ENCODE data around the gene PRR16.

PRR16 gene

DNA sequence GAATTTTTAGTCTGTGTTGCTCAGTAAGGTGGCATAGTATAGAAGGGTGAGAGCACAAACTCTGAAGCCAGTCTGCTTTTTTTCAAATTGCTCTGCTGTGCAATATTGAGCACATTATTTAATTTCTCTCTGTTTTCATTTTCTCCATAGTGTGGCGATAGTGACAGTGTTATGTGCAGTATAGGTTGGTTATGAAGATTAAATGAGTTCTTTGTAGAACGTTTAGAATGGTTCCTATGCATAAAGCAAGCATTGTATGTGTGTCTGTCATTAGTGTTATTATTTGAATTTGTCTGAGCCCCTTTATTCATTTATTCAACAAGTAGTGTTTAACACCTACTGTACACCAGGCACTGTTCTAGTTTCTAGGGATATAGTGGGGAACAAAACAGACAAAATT lies 9.2 kb downstream of the PRR16 start:
- Mint-ChIP-seq H3K4me1 (ENCODE audit: low read depth) (no peaks in the 10 kb centered on the region), H3K36me3 (ENCODE audit: low read depth) (no peaks in the 10 kb centered on the region), H3K27ac (no peak overlapping the region), H3K27me3 (ENCODE audit: low read depth) (no peaks in the 10 kb centered on the region), H3K4me3 (no peak overlapping the region), H3K9me3 (no peaks in the 10 kb centered on the region)
- DNase-seq (ENCODE audit: low spot score), result no peak

DNA sequence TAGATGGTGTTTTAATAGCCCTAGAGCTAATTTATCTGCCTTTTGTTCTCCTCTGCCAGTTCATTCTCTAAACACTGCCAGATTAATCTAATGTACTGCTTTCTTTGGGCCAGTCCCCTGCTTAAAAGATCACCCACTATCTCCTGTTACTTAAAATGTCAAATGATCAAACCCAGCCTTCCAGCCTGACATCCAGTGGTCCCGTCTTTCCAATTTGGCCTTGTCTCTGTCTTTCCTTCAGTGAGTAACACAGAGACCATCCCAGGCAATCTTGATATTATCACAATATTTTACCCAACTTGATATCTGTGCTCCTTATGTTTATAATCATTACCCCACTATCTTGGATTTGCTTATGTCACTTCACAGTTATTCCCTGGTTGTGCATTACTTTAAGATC lies 12.0 kb downstream of the PRR16 start:
- no peaks in the 10 kb centered on the region for H3K4me1 Mint-ChIP-seq (ENCODE audit: low read depth)
- H3K9me3 Mint-ChIP-seq, result no peaks in the 10 kb centered on the region
- H3K36me3 Mint-ChIP-seq (ENCODE audit: low read depth), result no peaks in the 10 kb centered on the region
- H3K4me3 Mint-ChIP-seq, result no peak overlapping the region
- DNase-seq (ENCODE audit: low spot score), result no peak
- H3K27me3 Mint-ChIP-seq (ENCODE audit: low read depth), result no peaks in the 10 kb centered on the region
- H3K27ac Mint-ChIP-seq, result no peak overlapping the region

DNA sequence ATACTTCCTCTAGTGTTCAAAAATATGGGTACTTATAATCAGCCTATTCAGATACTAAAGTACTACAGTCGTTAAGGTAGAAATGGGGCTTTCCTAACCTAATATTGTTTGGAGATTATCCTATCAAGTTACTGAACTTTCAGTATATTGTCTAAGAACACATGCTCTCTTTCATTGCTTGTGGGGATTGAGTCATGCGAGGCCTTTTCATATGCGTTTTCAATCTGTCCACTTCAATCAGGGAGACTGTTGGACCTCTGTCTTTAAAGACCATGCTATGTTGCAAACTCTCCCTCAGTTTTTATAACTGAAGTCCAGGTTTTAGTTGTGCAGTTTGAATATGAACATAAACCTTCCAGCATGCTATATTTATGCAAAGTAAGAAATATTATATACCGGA lies 15.0 kb downstream of the PRR16 start:
- no peak for DNase-seq (ENCODE audit: low spot score)
- H3K9me3 Mint-ChIP-seq, result no peaks in the 10 kb centered on the region
- no peak overlapping the region for H3K27ac Mint-ChIP-seq
- H3K4me1 Mint-ChIP-seq (ENCODE audit: low read depth), result no peaks in the 10 kb centered on the region
- no peaks in the 10 kb centered on the region for H3K27me3 Mint-ChIP-seq (ENCODE audit: low read depth)
- H3K4me3 Mint-ChIP-seq, result no peak overlapping the region
- H3K36me3 Mint-ChIP-seq (ENCODE audit: low read depth), result no peaks in the 10 kb centered on the region

DNA sequence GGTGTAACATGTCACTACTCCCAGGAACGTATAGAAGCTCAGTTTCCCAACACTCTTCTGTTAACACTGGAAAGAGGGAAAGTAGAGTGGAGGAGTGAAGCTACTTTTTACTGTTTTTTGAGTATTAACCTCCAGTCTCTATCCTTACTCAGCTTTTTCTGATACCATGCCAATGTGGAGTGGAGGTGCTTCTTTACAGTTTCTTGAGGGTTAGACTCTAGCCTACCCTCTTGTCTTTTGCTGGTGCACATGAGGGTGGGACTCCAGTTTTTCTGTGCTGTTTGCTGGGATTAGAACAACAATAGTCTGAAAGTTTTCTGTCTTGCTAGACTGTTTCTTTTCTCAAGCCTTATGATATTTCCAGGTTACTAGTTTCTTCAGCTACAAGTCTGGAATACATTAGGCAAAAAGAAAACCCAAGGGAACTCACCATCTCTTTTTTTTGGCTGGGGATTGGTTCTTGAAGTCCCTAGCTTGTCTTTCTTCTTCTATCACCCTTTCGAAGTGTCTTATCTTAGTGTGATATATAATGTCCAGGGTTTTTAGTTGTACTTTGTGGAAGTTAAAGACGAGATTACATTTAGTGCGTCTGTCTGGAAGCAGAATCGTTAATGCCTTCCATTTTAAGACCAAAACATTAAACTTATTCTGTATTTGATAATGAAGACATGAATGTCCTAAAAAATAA lies 35.9 kb downstream of the PRR16 start:
- H3K36me3 Mint-ChIP-seq (ENCODE audit: low read depth), result no peaks in the 10 kb centered on the region
- H3K4me1 Mint-ChIP-seq (ENCODE audit: low read depth), result no peaks in the 10 kb centered on the region
- no peak for DNase-seq (ENCODE audit: low spot score)
- peaks cover 7% of the 10 kb centered on the region for H3K9me3 Mint-ChIP-seq
- no peak overlapping the region for H3K27ac Mint-ChIP-seq
- H3K27me3 Mint-ChIP-seq (ENCODE audit: low read depth), result no peaks in the 10 kb centered on the region
- no peak overlapping the region for H3K4me3 Mint-ChIP-seq

DNA sequence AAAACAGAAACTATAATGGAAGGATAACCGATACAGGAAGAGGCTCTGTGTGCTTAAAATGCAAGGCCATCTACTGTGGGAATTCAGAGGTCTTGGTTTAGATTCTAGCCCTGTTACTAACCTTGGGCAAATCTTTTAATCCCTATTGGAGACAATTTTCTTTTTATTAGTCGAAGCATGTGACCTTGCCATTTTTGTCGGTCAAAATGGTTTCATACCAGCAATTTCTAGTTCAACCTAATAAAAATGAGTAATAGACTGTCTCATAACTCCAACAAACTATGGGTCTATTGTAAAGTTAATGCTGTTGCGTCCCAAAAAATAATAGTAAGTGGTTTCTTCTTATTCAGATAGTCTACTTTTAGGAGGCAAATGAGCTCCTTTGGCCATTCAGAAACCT lies 38.4 kb downstream of the PRR16 start:
- DNase-seq (ENCODE audit: low spot score), result no peak
- Mint-ChIP-seq H3K4me1 (ENCODE audit: low read depth) (no peaks in the 10 kb centered on the region), H3K27me3 (ENCODE audit: low read depth) (no peaks in the 10 kb centered on the region), H3K36me3 (ENCODE audit: low read depth) (no peaks in the 10 kb centered on the region), H3K4me3 (no peak overlapping the region), H3K9me3 (peaks cover 7% of the 10 kb centered on the region), H3K27ac (no peak overlapping the region)

DNA sequence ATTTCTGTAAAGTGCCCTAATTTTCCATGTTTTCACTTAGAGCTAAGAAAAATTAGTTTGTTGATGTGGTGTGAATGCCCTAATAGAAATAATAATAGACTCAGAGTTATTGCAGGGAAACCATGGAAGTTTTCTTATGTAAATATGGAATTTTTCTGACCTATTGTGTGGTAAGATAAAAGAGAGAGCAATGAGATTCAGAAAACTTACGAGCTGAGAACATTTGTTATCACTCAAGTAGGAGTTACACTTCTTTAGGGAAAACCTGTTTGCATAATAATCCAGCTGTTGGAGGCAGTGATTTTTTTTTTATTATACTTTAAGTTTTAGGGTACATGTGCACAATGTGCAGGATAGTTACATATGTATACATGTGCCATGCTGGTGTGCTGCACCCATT lies 39.2 kb downstream of the PRR16 start:
- no peaks in the 10 kb centered on the region for H3K27me3 Mint-ChIP-seq (ENCODE audit: low read depth)
- H3K27ac Mint-ChIP-seq, result no peak overlapping the region
- no peak overlapping the region for H3K4me3 Mint-ChIP-seq
- H3K36me3 Mint-ChIP-seq (ENCODE audit: low read depth), result no peaks in the 10 kb centered on the region
- H3K4me1 Mint-ChIP-seq (ENCODE audit: low read depth), result no peaks in the 10 kb centered on the region
- H3K9me3 Mint-ChIP-seq, result peaks cover 7% of the 10 kb centered on the region
- no peak for DNase-seq (ENCODE audit: low spot score)

DNA sequence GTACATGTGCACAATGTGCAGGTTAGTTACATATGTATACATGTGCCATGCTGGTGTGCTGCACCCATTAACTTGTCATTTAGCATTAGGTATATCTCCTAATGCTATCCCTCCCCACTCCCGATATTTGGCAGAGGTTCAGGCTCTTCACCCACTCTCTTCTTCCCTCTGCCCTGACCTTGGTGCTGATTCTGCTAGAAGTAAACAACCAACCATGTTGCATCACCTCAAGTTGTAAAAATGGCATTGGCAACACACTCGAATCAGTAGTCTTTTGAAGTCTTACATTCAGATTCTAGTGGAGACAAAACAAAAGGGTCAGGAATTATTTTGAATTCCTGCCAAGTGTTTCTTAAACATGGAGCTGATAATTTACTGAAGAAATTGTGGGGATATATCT lies 40.0 kb downstream of the PRR16 start:
- no peak for DNase-seq (ENCODE audit: low spot score)
- H3K27me3 Mint-ChIP-seq (ENCODE audit: low read depth), result no peaks in the 10 kb centered on the region
- no peak overlapping the region for H3K27ac Mint-ChIP-seq
- no peak overlapping the region for H3K4me3 Mint-ChIP-seq
- H3K36me3 Mint-ChIP-seq (ENCODE audit: low read depth), result no peaks in the 10 kb centered on the region
- peaks cover 7% of the 10 kb centered on the region for H3K9me3 Mint-ChIP-seq
- H3K4me1 Mint-ChIP-seq (ENCODE audit: low read depth), result no peaks in the 10 kb centered on the region

DNA sequence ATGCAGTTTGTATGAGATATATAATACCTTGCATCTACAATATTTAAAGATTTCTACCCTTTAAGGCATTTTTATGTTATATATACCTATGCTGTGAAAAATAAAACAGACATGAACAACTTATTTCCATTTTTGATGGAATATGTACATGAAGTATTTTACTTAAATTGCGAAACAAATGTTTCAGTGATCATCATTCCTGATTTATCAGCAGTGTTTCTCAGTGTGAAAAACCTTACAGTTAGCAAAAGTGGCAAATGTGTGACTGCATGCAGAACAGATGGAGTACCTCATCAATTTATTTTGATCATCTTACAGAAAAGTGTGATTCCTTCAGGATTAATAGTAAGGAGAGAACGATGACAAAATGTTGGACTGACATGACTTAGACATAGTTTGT lies 43.1 kb downstream of the PRR16 start:
- no peak overlapping the region for H3K27ac Mint-ChIP-seq
- H3K9me3 Mint-ChIP-seq, result no peaks in the 10 kb centered on the region
- no peaks in the 10 kb centered on the region for H3K4me1 Mint-ChIP-seq (ENCODE audit: low read depth)
- no peaks in the 10 kb centered on the region for H3K27me3 Mint-ChIP-seq (ENCODE audit: low read depth)
- DNase-seq (ENCODE audit: low spot score), result no peak
- H3K36me3 Mint-ChIP-seq (ENCODE audit: low read depth), result no peaks in the 10 kb centered on the region
- no peak overlapping the region for H3K4me3 Mint-ChIP-seq

DNA sequence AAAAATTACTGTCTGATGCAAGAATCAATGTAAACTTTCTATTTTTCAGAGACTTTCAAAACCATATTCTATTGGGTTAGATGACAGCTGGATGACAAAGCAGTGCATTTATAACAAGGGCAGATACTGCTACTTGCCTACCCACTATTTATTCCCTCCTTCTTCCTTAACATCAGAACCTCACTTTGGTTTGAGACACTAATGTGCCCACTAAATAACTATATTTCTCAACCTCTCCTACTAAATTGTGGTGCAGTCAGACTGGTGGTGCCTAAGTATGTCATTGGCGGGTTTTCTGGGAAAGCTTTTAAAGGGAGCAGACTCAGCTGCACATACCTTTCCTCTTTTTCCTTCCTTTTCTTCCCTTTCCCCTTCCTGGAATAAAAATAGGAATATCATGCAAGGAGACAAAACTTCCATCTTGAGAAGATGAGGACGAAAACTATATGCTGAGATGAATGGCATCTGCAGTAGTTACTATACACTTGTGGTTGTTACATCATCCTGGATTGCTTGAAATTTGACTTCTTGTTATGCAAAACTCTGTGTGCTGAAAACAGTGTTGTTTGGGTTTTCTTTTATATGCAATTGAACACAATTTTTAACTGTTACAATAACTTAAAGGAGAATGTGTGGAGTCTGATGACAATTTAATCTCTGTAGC lies 43.8 kb downstream of the PRR16 start:
- Mint-ChIP-seq H3K4me1 (ENCODE audit: low read depth) (no peaks in the 10 kb centered on the region), H3K4me3 (no peak overlapping the region), H3K9me3 (no peaks in the 10 kb centered on the region), H3K27ac (no peak overlapping the region), H3K27me3 (ENCODE audit: low read depth) (no peaks in the 10 kb centered on the region), H3K36me3 (ENCODE audit: low read depth) (no peaks in the 10 kb centered on the region)
- no peak for DNase-seq (ENCODE audit: low spot score)

DNA sequence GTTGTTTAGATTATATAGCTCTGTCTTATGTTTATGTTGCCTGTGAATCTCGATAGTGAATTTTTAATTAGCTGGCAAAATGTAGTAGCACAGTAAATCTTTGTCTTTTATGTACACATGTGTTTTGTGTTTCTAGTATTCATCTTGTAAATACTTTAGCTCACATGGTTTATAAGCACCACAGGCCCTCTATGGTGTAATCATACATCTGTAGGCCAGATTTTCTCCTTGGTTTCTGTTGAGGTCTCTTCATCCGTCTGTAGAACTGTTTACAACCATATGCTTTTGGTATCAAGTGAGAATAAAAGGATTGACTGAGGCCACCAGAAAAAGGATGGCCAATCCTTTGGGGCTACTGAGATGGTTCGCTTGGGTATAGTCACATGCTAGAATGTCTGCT lies 45.0 kb downstream of the PRR16 start:
- Mint-ChIP-seq H3K4me3 (no peak overlapping the region), H3K27me3 (ENCODE audit: low read depth) (no peaks in the 10 kb centered on the region), H3K27ac (no peak overlapping the region), H3K9me3 (no peaks in the 10 kb centered on the region), H3K4me1 (ENCODE audit: low read depth) (no peaks in the 10 kb centered on the region), H3K36me3 (ENCODE audit: low read depth) (no peaks in the 10 kb centered on the region)
- no peak for DNase-seq (ENCODE audit: low spot score)

DNA sequence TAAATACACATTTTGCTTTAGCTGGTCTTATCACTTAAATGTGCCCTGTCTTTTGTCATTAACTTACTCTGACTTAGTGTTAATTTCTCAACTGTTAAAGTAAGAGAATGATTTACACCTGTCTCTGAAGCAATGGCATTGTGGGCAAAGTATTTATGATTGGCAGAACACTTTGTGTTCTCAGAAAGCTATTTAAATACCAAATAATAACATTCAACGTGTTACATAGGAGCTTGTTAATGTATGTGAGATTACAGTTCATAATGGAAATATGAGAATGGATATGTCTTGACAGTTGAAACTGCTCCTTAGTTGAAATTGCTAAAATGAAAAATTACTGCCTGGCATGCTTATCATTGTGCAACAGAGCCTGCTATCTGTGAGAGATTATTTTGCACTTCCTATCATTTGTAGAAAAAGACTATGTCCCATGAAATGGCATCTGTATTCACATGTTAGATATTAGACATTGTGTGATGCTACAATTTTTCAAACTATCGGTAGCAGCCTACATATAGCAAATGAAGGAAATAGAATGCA lies 46.1 kb downstream of the PRR16 start:
- H3K27ac Mint-ChIP-seq, result no peak overlapping the region
- DNase-seq (ENCODE audit: low spot score), result no peak
- H3K4me1 Mint-ChIP-seq (ENCODE audit: low read depth), result no peaks in the 10 kb centered on the region
- no peak overlapping the region for H3K4me3 Mint-ChIP-seq
- H3K27me3 Mint-ChIP-seq (ENCODE audit: low read depth), result no peaks in the 10 kb centered on the region
- no peaks in the 10 kb centered on the region for H3K9me3 Mint-ChIP-seq
- no peaks in the 10 kb centered on the region for H3K36me3 Mint-ChIP-seq (ENCODE audit: low read depth)

DNA sequence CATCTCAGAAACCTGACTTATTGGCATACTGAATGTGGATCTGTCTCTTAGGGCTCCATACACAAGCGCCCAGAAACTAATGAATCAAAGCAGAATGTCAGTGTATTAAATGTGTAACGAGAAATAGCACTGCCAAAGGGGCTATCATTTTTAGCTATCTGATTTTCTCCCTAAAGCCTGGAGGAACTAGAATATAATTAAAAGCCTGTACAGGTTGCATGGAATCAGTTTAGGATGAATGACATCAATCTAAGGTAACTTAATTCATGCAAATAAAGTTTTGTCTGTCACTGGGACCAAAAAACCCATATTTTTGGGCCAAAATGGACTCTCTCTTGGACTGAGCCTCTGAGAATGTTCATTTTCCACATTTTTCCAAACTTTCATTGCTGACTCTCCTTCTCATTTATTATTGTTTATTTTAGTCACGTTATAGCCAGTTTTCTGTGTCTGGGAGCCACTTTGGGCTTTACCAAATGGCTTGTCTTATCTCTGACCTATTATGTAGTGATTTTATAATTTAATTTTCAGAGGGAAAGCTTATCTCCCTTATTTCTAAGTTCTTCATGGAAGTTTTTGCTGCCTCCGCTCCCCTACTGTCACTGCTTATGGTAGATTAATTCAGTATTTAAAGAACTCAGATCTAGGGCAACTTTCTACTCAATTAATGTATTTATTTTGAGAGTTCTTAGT lies 47.0 kb downstream of the PRR16 start:
- no peaks in the 10 kb centered on the region for H3K4me1 Mint-ChIP-seq (ENCODE audit: low read depth)
- H3K27ac Mint-ChIP-seq, result no peak overlapping the region
- H3K4me3 Mint-ChIP-seq, result no peak overlapping the region
- no peaks in the 10 kb centered on the region for H3K27me3 Mint-ChIP-seq (ENCODE audit: low read depth)
- H3K9me3 Mint-ChIP-seq, result no peaks in the 10 kb centered on the region
- no peak for DNase-seq (ENCODE audit: low spot score)
- no peaks in the 10 kb centered on the region for H3K36me3 Mint-ChIP-seq (ENCODE audit: low read depth)

DNA sequence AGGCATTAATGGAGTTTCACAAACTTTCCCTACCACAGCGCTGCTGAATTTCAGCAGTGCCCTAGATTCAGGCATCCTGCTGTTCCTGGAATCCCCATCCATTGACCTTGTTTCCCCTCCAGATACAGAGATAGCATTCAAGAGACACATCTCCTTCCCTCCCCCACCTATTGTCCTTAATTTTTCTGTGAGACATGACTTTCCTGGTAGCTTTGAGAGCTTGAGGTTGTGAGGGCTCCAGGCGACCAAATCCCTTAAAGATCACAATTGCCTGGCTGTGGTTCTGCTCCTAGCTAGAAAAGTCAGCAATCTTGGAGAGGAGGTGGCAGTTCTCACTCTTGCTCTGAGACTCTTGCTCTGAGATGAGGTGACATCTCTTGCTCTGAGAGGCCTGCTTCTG lies 48.0 kb downstream of the PRR16 start:
- Mint-ChIP-seq H3K4me1 (ENCODE audit: low read depth) (no peaks in the 10 kb centered on the region), H3K4me3 (no peak overlapping the region), H3K27ac (no peak overlapping the region), H3K36me3 (ENCODE audit: low read depth) (no peaks in the 10 kb centered on the region), H3K27me3 (ENCODE audit: low read depth) (no peaks in the 10 kb centered on the region), H3K9me3 (no peaks in the 10 kb centered on the region)
- DNase-seq (ENCODE audit: low spot score), result no peak

DNA sequence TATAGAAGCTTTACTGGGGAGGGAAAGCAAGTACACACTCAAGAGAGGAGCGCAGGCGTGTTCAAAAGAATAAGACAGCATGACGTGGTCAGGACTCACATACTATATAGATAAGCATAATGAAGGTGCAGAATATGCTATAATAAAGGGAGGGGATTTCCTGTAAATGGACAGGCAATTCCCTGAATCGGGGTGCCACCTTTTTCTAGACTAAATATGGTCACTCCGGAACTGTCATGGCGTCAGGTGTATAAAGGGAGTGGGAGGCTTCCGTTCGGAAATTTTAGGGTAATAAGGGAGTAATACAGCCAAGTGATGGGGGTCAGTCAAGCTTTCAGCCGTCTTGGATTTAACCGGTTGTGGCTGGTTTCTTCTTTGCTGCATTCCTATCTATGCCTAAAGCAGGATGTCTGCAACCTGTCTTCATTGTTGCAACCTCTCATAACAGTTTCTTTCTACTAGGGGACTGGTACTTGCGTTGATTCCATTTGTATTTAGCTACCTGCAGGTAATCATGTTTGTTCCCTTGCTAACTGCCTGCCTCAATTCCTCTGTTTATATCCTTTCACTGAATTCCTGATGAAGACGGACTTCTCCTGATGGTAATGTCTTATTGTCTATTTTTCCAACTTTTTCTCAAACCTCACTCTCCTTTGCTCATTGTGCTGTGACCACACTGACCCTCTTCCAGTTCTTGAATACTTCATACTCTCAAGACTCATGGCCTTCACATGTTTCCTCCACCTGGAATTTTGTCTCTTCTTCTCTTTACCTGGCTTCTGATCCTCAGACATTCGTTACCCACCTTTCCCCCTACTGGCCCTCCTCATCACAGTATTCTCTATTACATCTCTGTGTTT lies 48.9 kb downstream of the PRR16 start:
- Mint-ChIP-seq H3K27ac (no peak overlapping the region), H3K36me3 (ENCODE audit: low read depth) (no peaks in the 10 kb centered on the region), H3K9me3 (no peaks in the 10 kb centered on the region), H3K27me3 (ENCODE audit: low read depth) (no peaks in the 10 kb centered on the region), H3K4me3 (no peak overlapping the region), H3K4me1 (ENCODE audit: low read depth) (no peaks in the 10 kb centered on the region)
- DNase-seq (ENCODE audit: low spot score), result no peak

All from T-helper 2 cell treated with Interferon-gamma antibody and Interleukin-4, amounts not matched to agents 5 μg/mL and 100 μg/mL, for 36 hours (primary cell).